GM19035 (cell line): Measurements from ENCODE around the gene GLMN.

Experiments used
- ATAC-seq: cut with Tn5 transposase; IDR thresholded peaks from one replicate; pipeline ENCODE4 v1.9.1; 2021; ENCODE audit not compliant: unreplicated experiment

Gene GLMN

GRCh38 chr1:92203105-92203504 lies 95.7 kb downstream of the GLMN start:
- no peak for ATAC-seq

DNA sequence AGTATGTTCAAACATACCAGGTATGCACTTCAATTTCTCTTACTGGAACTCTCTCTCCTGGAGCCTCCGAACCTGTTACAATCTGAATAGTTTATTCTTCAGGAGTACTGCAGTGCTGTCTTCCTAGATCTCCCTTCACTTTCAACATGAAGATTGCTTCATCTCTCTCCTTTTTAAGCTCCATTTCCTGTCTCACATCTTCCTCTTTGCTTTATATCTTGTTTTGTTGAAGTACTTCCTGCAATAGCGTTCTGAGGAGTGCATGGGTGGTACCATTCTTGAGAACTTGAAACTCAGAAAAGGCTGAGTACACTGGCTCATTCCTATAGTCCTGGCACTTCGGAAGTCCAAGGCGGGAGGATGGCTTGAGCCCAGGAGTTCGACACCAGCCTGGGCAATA lies 96.8 kb downstream of the GLMN start:
- no peak for ATAC-seq
